A673 (cell line): ENCODE measurements around the gene MTX2. TPM values are rescaled to one million over a fixed set of nuclear protein-coding genes. Genes with fewer than 3 reads are reported as not detected.

Source experiments
- BruUV-seq: library from RNA; stranded (reverse); fragments of 400-500 nt; replicated peaks from 2 replicates; lab custom pipeline; 2021; lab: Mats Ljungman, UMichigan
- CTCF ChIA-PET: fragments of 300-600 bp; sonication (Branson Sonifier 250); formaldehyde crosslinking; loops from one replicate; lab custom pipeline; 2022; ENCODE audit warnings: antibody characterized with exemption; lab: Charles Lee
- POLR2A ChIA-PET: fragments of 300-600 bp; sonication (Branson Sonifier 250); formaldehyde crosslinking; loops from one replicate; lab custom pipeline; 2022; ENCODE audit warnings: antibody characterized with exemption; ENCODE audit not compliant: low non-redundant PET; lab: Charles Lee
- DNase-seq: peaks from one replicate; pipeline ENCODE4 v3.0.0-alpha.2; 2015; ENCODE audit warnings: low spot score
- H3K27ac ChIP-seq: fragments of 200-600 bp; sonication (generic); 2 replicates; pipeline ENCODE4 v1.5.1; 2016; ENCODE audit warnings: mixed run types, low read depth, mild to moderate bottlenecking, mixed read lengths, antibody characterized with exemption, low read length; ENCODE audit not compliant: poor library complexity, severe bottlenecking
- H3K27me3 ChIP-seq: fragments of 200-600 bp; sonication (generic); replicated peaks from 2 replicates; pipeline ENCODE4 v1.6.1; 2017; ENCODE audit warnings: mixed run types, low read depth, mild to moderate bottlenecking, mixed read lengths, antibody characterized with exemption, low read length; ENCODE audit not compliant: insufficient read depth, poor library complexity
- H3K36me3 ChIP-seq: fragments of 200-600 bp; sonication (generic); 2 replicates; pipeline ENCODE4 v1.6.1; 2016; ENCODE audit warnings: mixed run types, mild to moderate bottlenecking, mixed read lengths, antibody characterized with exemption, low read length; ENCODE audit not compliant: insufficient read depth, poor library complexity, severe bottlenecking
- H3K4me1 ChIP-seq: fragments of 200-600 bp; sonication (generic); 2 replicates; pipeline ENCODE4 v1.6.1; 2017; ENCODE audit warnings: mixed run types, mild to moderate bottlenecking, mixed read lengths, antibody characterized with exemption, low read length; ENCODE audit not compliant: insufficient read depth, poor library complexity, severe bottlenecking
- H3K4me3 ChIP-seq: fragments of 200-600 bp; sonication (generic); 2 replicates; pipeline ENCODE4 v1.5.1; 2016; ENCODE audit warnings: low read depth, mixed run types, mild to moderate bottlenecking, mixed read lengths, low read length; ENCODE audit not compliant: poor library complexity, severe bottlenecking
- H3K9me3 ChIP-seq: fragments of 200-600 bp; sonication (generic); 2 replicates; pipeline ENCODE4 v1.6.1; 2016; ENCODE audit warnings: mixed run types, low read depth, mild to moderate bottlenecking, mixed read lengths, antibody characterized with exemption, low read length; ENCODE audit not compliant: poor library complexity, severe bottlenecking
- EZH2 ChIP-seq: fragments of 200-600 bp; sonication (generic); IDR thresholded peaks from 2 replicates; pipeline ENCODE4 v1.6.1; 2017; ENCODE audit warnings: borderline replicate concordance, low read depth, mild to moderate bottlenecking, mixed read lengths, antibody characterized with exemption, low read length; ENCODE audit not compliant: poor library complexity, severe bottlenecking
- intact Hi-C: fragments of 100-400 bp; cut with micrococcal nuclease; formaldehyde crosslinking; loops from one replicate; pipeline ENCODE4 v1.10.0; 2022; ENCODE audit not compliant: unreplicated experiment
- total RNA-seq: library from RNA; stranded (reverse); gene quantifications from 2 replicates; pipeline ENCODE4 v1.2.3, GENCODE V29; 2021
- TF ChIP-seq, protein P1 (sequence below): fragments of 300-800, 200-600 bp; sonication (generic); conservative IDR thresholded peaks from 2 replicates; pipeline ENCODE4 v1.5.1; 2017; ENCODE audit warnings: low read depth, mild to moderate bottlenecking, antibody characterized with exemption, low read length, moderate library complexity, mixed read lengths

Gene MTX2
- total RNA-seq, 1 experiment from 2014 or later, result 31.1 TPM

DNA sequence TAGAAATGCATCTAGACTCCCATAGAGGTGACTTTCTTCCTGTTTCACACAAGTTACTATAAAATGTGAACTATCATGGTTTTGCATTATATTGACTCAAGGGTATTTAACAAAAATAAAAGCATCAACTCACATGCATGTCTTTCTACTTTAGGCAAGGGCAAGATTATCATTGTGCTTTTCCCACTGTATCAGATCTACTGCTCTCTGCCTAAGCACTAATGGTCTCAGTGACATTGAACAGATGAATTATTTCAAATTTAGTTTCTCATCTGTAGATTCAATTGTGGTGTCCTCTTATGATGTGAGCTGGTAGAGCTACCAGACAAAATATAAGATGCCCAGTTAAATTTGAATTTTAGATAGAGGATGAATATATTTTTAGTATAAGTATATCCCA, 113.9 kb downstream of the MTX2 start:
- ChIA-PET CTCF (no interaction called here), POLR2A (no interaction called here)
- TF ChIP-seq, protein P1, sequence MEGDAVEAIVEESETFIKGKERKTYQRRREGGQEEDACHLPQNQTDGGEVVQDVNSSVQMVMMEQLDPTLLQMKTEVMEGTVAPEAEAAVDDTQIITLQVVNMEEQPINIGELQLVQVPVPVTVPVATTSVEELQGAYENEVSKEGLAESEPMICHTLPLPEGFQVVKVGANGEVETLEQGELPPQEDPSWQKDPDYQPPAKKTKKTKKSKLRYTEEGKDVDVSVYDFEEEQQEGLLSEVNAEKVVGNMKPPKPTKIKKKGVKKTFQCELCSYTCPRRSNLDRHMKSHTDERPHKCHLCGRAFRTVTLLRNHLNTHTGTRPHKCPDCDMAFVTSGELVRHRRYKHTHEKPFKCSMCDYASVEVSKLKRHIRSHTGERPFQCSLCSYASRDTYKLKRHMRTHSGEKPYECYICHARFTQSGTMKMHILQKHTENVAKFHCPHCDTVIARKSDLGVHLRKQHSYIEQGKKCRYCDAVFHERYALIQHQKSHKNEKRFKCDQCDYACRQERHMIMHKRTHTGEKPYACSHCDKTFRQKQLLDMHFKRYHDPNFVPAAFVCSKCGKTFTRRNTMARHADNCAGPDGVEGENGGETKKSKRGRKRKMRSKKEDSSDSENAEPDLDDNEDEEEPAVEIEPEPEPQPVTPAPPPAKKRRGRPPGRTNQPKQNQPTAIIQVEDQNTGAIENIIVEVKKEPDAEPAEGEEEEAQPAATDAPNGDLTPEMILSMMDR, result no peak
- no peak for TF ChIP-seq EZH2
- Histone ChIP-seq H3K36me3 (no peaks in the 10 kb centered on the region), H3K27ac (no peak overlapping the region), H3K4me3 (no peak overlapping the region), H3K4me1 (no peaks in the 10 kb centered on the region), H3K27me3 (no peaks in the 10 kb centered on the region), H3K9me3 (peaks cover 3% of the 10 kb centered on the region)
- no peak for DNase-seq
- intact Hi-C loops, result no loop called here
- BruUV-seq, result no TSS peak

DNA sequence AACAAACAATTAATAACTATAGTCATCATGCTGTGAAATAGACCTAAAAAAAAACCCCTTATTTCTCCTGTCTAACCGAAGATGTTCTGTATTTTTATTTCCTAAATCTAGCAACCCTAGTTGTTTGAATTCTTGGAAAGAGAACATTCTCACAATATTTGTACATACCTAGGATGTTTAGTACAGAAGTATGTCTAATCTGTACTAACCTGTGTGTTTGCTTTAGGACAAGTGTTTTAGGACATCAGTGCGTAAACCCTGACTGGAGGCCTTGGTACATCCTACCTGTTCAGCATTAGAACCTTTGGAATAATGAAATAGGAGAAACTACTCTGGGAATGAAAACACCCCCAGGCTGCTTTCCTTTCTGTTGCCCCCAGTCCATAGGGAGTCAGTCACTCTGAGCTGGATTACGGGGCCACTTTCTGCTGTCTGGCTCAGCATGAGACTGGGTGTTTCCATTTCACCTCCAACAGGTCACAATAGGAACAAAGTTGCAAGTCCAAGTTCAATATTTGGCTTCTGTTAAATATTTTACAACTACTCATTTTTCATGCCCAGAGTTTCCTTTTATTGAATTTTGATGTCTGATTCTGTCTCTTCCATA, 114.7 kb downstream of the MTX2 start:
- H3K36me3 ChIP-seq, result no peaks in the 10 kb centered on the region
- intact Hi-C loops, result no loop called here
- CTCF ChIA-PET, result no interaction called here

DNA sequence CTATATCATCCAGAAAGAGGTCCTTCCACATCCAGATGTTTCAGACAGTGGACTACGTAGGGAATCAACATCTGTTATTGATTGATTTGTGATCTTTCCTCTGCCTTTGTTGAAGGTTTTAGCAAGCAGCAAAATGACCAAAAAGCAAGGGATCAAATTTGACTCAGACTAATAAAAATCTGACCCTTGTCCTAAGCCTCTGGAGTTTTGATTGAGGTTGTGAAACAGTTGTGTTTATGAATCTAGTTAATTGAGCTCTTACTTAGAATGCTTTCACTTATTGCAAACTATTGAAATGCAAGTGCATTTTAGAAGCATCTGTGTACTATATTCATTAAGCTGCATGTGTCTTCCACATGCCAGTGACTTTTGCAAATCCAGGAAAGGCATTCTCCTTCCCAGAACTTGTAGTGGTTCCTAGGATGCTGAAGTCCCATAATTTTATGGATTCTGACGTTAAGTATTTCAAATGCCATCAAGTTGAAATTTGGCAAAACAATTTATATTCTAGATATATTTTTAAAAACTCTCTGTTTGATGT, 116.0 kb downstream of the MTX2 start:
- Histone ChIP-seq H3K4me3 (no peak overlapping the region), H3K9me3 (no peaks in the 10 kb centered on the region), H3K4me1 (peaks cover 11% of the 10 kb centered on the region), H3K27me3 (no peaks in the 10 kb centered on the region), H3K36me3 (no peaks in the 10 kb centered on the region), H3K27ac (no peak overlapping the region)
- ChIA-PET CTCF (no interaction called here), POLR2A (no interaction called here)
- no peak for TF ChIP-seq EZH2
- TF ChIP-seq, protein P1, result no peak
- DNase-seq, result no peak
- no TSS peak for BruUV-seq
- intact Hi-C loops, result no loop called here

More for the DNA sequence above, 114.7 kb downstream of the MTX2 start:
- Histone ChIP-seq H3K4me1 (peaks cover under 1% of the 10 kb centered on the region), H3K27ac (no peak overlapping the region), H3K9me3 (peaks cover under 1% of the 10 kb centered on the region), H3K27me3 (no peaks in the 10 kb centered on the region), H3K4me3 (no peak overlapping the region)
- POLR2A ChIA-PET, result no interaction called here
- DNase-seq, result no peak
- no TSS peak for BruUV-seq
- TF ChIP-seq, protein P1, result no peak
- no peak for TF ChIP-seq EZH2
